GM12878 (cell line): ENCODE measurements around the gene SNAP91. TPM values are rescaled to one million over a fixed set of nuclear protein-coding genes. Genes with fewer than 3 reads are reported as not detected.

ENCODE experiments used
- ATAC-seq: fragments of 200-7000 bp; cut with Tn5 transposase; 3 replicates; pipeline ENCODE4 v1.9.1; 2020; ENCODE audit warnings: mild to moderate bottlenecking, moderate library complexity
- BruUV-seq: library from RNA; stranded (reverse); fragments of 400-500 nt; replicated peaks from 2 replicates; lab custom pipeline; 2021; lab: Mats Ljungman, UMichigan
- CTCF ChIA-PET: fragments of 300-600 bp; sonication (Branson Sonifier 250); formaldehyde crosslinking; extraction: SDS; loops from one replicate; lab custom pipeline; 2021; ENCODE audit warnings: inconsistent platforms; lab: Yijun Ruan, JAX
- POLR2A ChIA-PET: fragments of 350-600 bp; formaldehyde crosslinking; extraction: SDS; loops from one replicate; lab custom pipeline; 2021; ENCODE audit warnings: inconsistent platforms; lab: Charles Lee
- RAD21 ChIA-PET: fragments of 300-600 bp; sonication (Branson Sonifier 250); formaldehyde crosslinking; loops from one replicate; lab custom pipeline; 2023; ENCODE audit warnings: antibody characterized with exemption; ENCODE audit not compliant: unreplicated experiment; lab: Charles Lee
- SMC1A ChIA-PET: fragments of 300-600 bp; sonication (Branson Sonifier 250); formaldehyde crosslinking; loops from one replicate; lab custom pipeline; 2023; ENCODE audit not compliant: unreplicated experiment, uncharacterized antibody; lab: Charles Lee
- DNase-seq: peaks from one replicate; pipeline ENCODE4 v3.0.0-alpha.2; 2011; ENCODE audit warnings: low read depth, low spot score
- FAIRE-seq: peaks from 3 replicates; lab custom pipeline; 2011; peaks lifted over from hg19 to GRCh38; lab: Jason Lieb, UNC
- H2AFZ ChIP-seq: 2 replicates; pipeline ENCODE4 v1.6.0; 2011; ENCODE audit warnings: low read depth, low read length, control low read depth; ENCODE audit not compliant: control insufficient read depth
- H3K27ac ChIP-seq: 2 replicates; pipeline ENCODE4 v1.5.1; 2011; ENCODE audit warnings: control low read depth; ENCODE audit not compliant: control insufficient read depth, insufficient read depth
- H3K27me3 ChIP-seq, 2 experiments: replicated peaks in 1 of 2; 2 replicates each; pipeline versions ENCODE4 v1.6.0 to v1.6.1; 2011; ENCODE audit warnings: low read length in 1 of 2; ENCODE audit not compliant: control insufficient read depth in 2 of 2, insufficient read depth in 2 of 2
- H3K36me3 ChIP-seq, 2 experiments: 2 replicates each; pipeline ENCODE4 v1.5.1; 2011; ENCODE audit warnings: low read length in 1 of 2; ENCODE audit not compliant: control insufficient read depth in 2 of 2, insufficient read depth in 2 of 2
- H3K4me1 ChIP-seq: 2 replicates; pipeline ENCODE4 v1.6.1; 2011; ENCODE audit warnings: mild to moderate bottlenecking, low read length, moderate library complexity, mixed read lengths; ENCODE audit not compliant: control insufficient read depth, insufficient read depth
- H3K4me2 ChIP-seq: 2 replicates; pipeline ENCODE4 v1.6.0; 2011; ENCODE audit warnings: control low read depth; ENCODE audit not compliant: control insufficient read depth, insufficient read depth
- H3K4me3 ChIP-seq: fragments of 200-600 bp; sonication (generic); 2 replicates; pipeline ENCODE4 v1.5.1; 2016
- H3K79me2 ChIP-seq: 2 replicates; pipeline ENCODE4 v1.6.0; 2011; ENCODE audit warnings: low read length; ENCODE audit not compliant: control insufficient read depth, insufficient read depth
- H3K9ac ChIP-seq: 2 replicates; pipeline ENCODE4 v1.8.0; 2011; ENCODE audit warnings: low read length, control low read depth, mixed read lengths; ENCODE audit not compliant: control insufficient read depth, insufficient read depth
- H3K9me3 ChIP-seq: replicated peaks from 3 replicates; pipeline ENCODE4 v1.5.1; 2011; ENCODE audit warnings: mild to moderate bottlenecking, low read length; ENCODE audit not compliant: control insufficient read depth, insufficient read depth
- H4K20me1 ChIP-seq: 2 replicates; pipeline ENCODE4 v1.6.0; 2011; ENCODE audit not compliant: control insufficient read depth, insufficient read depth
- BCLAF1 ChIP-seq: fragments of 450-650 bp; IDR thresholded peaks from 2 replicates; pipeline ENCODE4 v1.6.1; 2017; ENCODE audit warnings: antibody characterized with exemption, mild to moderate bottlenecking, moderate library complexity
- CBFB ChIP-seq: IDR thresholded peaks from 2 replicates; pipeline ENCODE4 v1.6.1; 2016; ENCODE audit warnings: antibody characterized with exemption, low read depth
- DPF2 ChIP-seq: fragments of 450-650 bp; IDR thresholded peaks from 2 replicates; pipeline ENCODE4 v1.6.1; 2017; ENCODE audit warnings: mild to moderate bottlenecking
- ETV6 ChIP-seq, 2 experiments: fragments of 450-650 bp in 1 of 2; IDR thresholded peaks in 1 of 2; conservative IDR thresholded peaks in 1 of 2; 2 replicates each; pipeline ENCODE4 v1.6.1; 2014; ENCODE audit warnings: antibody characterized with exemption in 1 of 2, borderline replicate concordance in 1 of 2, low read depth in 1 of 2, mild to moderate bottlenecking in 1 of 2, moderate library complexity in 1 of 2
- RAD21 ChIP-seq: IDR thresholded peaks from 2 replicates; pipeline ENCODE4 v1.6.1; 2011; ENCODE audit warnings: mild to moderate bottlenecking, low read depth, low read length, moderate library complexity; ENCODE audit not compliant: insufficient read depth
- RELA ChIP-seq: fragments of 450-650 bp; IDR thresholded peaks from 2 replicates; pipeline ENCODE4 v1.8.0; 2014; ENCODE audit warnings: borderline replicate concordance; ENCODE audit not compliant: partially characterized antibody
- SMAD1 ChIP-seq: fragments of 450-650 bp; IDR thresholded peaks from 2 replicates; pipeline ENCODE4 v1.6.1; 2018; ENCODE audit warnings: mild to moderate bottlenecking, low read depth; ENCODE audit not compliant: partially characterized antibody
- TBL1XR1 ChIP-seq: IDR thresholded peaks from 2 replicates; pipeline ENCODE4 v1.6.1; 2012; ENCODE audit warnings: low read depth, low read length, improper control_type of control experiment
- ZNF687 ChIP-seq: fragments of 450-650 bp; IDR thresholded peaks from 2 replicates; pipeline ENCODE4 v1.6.1; 2017; ENCODE audit warnings: mild to moderate bottlenecking, moderate library complexity
- WGBS: methylation state at CpG from one replicate; pipeline ENCODE4 v1.1.6; 2016; ENCODE audit warnings: low lambda C conversion rate; ENCODE audit not compliant: insufficient replicate concordance, insufficient coverage; ENCODE audit errors: missing lambda C conversion rate; 5-methylcytosine and 5-hydroxymethylcytosine counted together
- in situ Hi-C: fragments of 300-500 bp; cut with MboI; formaldehyde crosslinking; loops from 9 replicates; pipeline ENCODE4 v1.14.3; 2018; ENCODE audit warnings: mixed read lengths
- intact Hi-C: fragments of 100-400 bp; cut with micrococcal nuclease; formaldehyde crosslinking; loops from one replicate; pipeline ENCODE4 v1.14.2; 2022; ENCODE audit not compliant: unreplicated experiment
- polyA plus RNA-seq, 11 experiments: library from polyadenylated mRNA; depleted of rRNA in 4 of 11; unstranded in 6 of 11; stranded (reverse) in 5 of 11; fragments of >200 nt; fragmentation: Nextera tagmentation in 4 of 11; fragmentation: Illumina TruSeq in 1 of 11; extraction: Ambion mirVana in 4 of 11; extraction: Trizol in 1 of 11; gene quantifications; 1 replicate in 1 of 11; 2 replicates in 10 of 11; pipeline versions ENCODE4 v1.2.1 to v1.2.3, GENCODE V29; 2011 to 2016; ENCODE audit warnings: inconsistent platforms in 2 of 11, missing spikeins in 2 of 11, low read depth in 1 of 11
- total RNA-seq, 4 experiments: library from RNA; depleted of rRNA in 3 of 4; stranded (reverse); fragments of >200 nt in 3 of 4; fragmentation: Illumina TruSeq in 1 of 4; extraction: Trizol in 1 of 4; gene quantifications; 2 replicates each; pipeline versions ENCODE4 v1.2.1 to v1.2.3, GENCODE V29; 2013 to 2021

SNAP91 gene
- total and polyA plus RNA-seq, 10 of the 15 experiments (the other 5 are each of a cell fraction or from before 2014, with no cell fraction given) = 0.01 to 0.49 (median 0.12) TPM; not detected in 2

GRCh38 chr6:83636800-83637199 is 72.1 kb downstream of the SNAP91 start:
- no TSS peak for BruUV-seq
- POLR2A ChIA-PET = no interaction called here
- Histone ChIP-seq H3K27ac (no peak overlapping the region), H4K20me1 (no peaks in the 10 kb centered on the region; the same call in 1 of the 2 replicates), H2AFZ (no peak overlapping the region), H3K9ac (no peak overlapping the region), H3K79me2 (no peaks in the 10 kb centered on the region), H3K36me3 (no peaks in the 10 kb centered on the region), H3K4me1 (no peaks in the 10 kb centered on the region)
- 58% methylated on average over 7 of the region's 7 CpGs for WGBS
- DNase-seq (no peak), FAIRE-seq (no peak), ATAC-seq (no peak)
- CTCF ChIA-PET = interaction anchor here (0.6 to 3.1 kb wide), 2 partner anchors 22 to 135 kb away, joined by 4 to 10 read pairs; no protein-coding TSS in a partner anchor
- no peak for TF ChIP-seq RELA
- TF ChIP-seq, all 136 proteins: peak for 0
- Histone ChIP-seq H3K4me3 (no peak overlapping the region), H3K9me3 (no peaks in the 10 kb centered on the region), H3K4me2 (no peak overlapping the region), H3K27me3 (no peaks in the 10 kb centered on the region)
- in situ Hi-C loops (no loop called here), intact Hi-C loops (no loop called here)
- SMC1A ChIA-PET = interaction anchor here (1.1 to 2.6 kb wide), 4 partner anchors 14 to 28 kb away, joined by 3 to 8 read pairs (median 4); no protein-coding TSS in a partner anchor
- RAD21 ChIA-PET = no interaction called here

GRCh38 chr6:83633609-83634008 is 75.3 kb downstream of the SNAP91 start:
- intact Hi-C loops (no loop called here), in situ Hi-C loops (no loop called here)
- CTCF ChIA-PET = interaction anchor here (0.6 to 2.0 kb wide), 3 partner anchors 15 to 458 kb away, joined by 3 to 10 read pairs (median 4); no protein-coding TSS in a partner anchor
- WGBS = 4% methylated on average over 5 of the region's 5 CpGs
- RAD21 ChIA-PET = interaction anchor here (0.6 to 1.2 kb wide), 2 partner anchors 14 to 18 kb away, joined by 3 read pairs; no protein-coding TSS in a partner anchor
- DNase-seq (no peak), ATAC-seq (peak; percentile 36), FAIRE-seq (no peak)
- BruUV-seq = no TSS peak
- Histone ChIP-seq H3K79me2 (no peaks in the 10 kb centered on the region), H3K27ac (no peak overlapping the region), H2AFZ (no peak overlapping the region), H4K20me1 (no peaks in the 10 kb centered on the region; the same call in 1 of the 2 replicates), H3K9me3 (no peaks in the 10 kb centered on the region), H3K4me3 (no peak overlapping the region), H3K27me3 (no peaks in the 10 kb centered on the region), H3K4me2 (no peak overlapping the region), H3K4me1 (no peaks in the 10 kb centered on the region), H3K36me3 (no peaks in the 10 kb centered on the region), H3K9ac (no peak overlapping the region)
- SMC1A ChIA-PET = interaction anchor here (1.1 to 1.3 kb wide), 2 partner anchors 18 to 26 kb away, joined by 3 to 4 read pairs; no protein-coding TSS in a partner anchor
- POLR2A ChIA-PET = no interaction called here
- no peak for TF ChIP-seq RAD21
- no peak for TF ChIP-seq CBFB
- no peak for TF ChIP-seq ETV6 (conservative IDR thresholded peaks at IDR 0.05 in 1 of 2, IDR thresholded peaks at IDR 0.05 in 1 of 2; ENCODE audit: borderline replicate concordance in 1 of 2, low read depth in 1 of 2)
- no peak for TF ChIP-seq ZNF687
- no peak for TF ChIP-seq DPF2
- TF ChIP-seq BCLAF1 = no peak
- no peak for TF ChIP-seq SMAD1
- TF ChIP-seq TBL1XR1 = no peak
